Sigmoid colon (tissue), 7 donors: ENCODE results near the gene LATS1. TPM values are rescaled to one million over a fixed set of nuclear protein-coding genes. Genes with fewer than 3 reads are reported as not detected.

Experiments used
- DNase-seq: peaks from one replicate; pipeline ENCODE4 v3.0.0-alpha.2; 2019
- H3K27ac ChIP-seq, 4 donors: fragments of 200-600 bp; sonication (generic); one replicate each; pipeline ENCODE4 v1.5.1; 2016 to 2019; ENCODE audit warnings: mild to moderate bottlenecking in 1 of 4
- H3K27me3 ChIP-seq, 3 donors: fragments of 200-600 bp; sonication (generic); one replicate each; pipeline ENCODE4 v1.5.1; 2019; ENCODE audit warnings: mild to moderate bottlenecking in 1 of 3
- H3K36me3 ChIP-seq, 4 donors: fragments of 200-600 bp; sonication (generic); one replicate each; pipeline ENCODE4 v1.5.1; 2016 to 2019
- H3K4me1 ChIP-seq, 4 donors: fragments of 200-600 bp; sonication (generic); one replicate each; pipeline ENCODE4 v1.5.1; 2017 to 2019
- H3K4me3 ChIP-seq, 4 donors: fragments of 200-600 bp; sonication (generic); one replicate each; pipeline ENCODE4 v1.5.1; 2017 to 2019; ENCODE audit warnings: mild to moderate bottlenecking in 2 of 4, moderate library complexity in 1 of 4
- H3K9me3 ChIP-seq, 4 donors: fragments of 200-600 bp in 3 of 4; sonication (generic) in 3 of 4; one replicate each; pipeline versions ENCODE4 v1.5.1 to v1.6.1; 2013 to 2019
- EP300 ChIP-seq, 4 donors: sonication (generic); formaldehyde crosslinking; IDR thresholded peaks; one replicate each; pipeline ENCODE4 v1.6.1; 2017; ENCODE audit warnings: antibody characterized with exemption in 4 of 4
- POLR2A ChIP-seq, 2 donors: fragments of 450-650 bp; IDR thresholded peaks; one replicate each; pipeline ENCODE4 v1.6.1; 2016; ENCODE audit warnings: antibody characterized with exemption in 2 of 2, mild to moderate bottlenecking in 2 of 2, moderate library complexity in 2 of 2
- POLR2AphosphoS5 ChIP-seq, 4 donors: sonication (generic); formaldehyde crosslinking; IDR thresholded peaks; one replicate each; pipeline ENCODE4 v1.6.1; 2017; ENCODE audit warnings: antibody characterized with exemption in 4 of 4
- WGBS, 2 donors: extraction: QIAGEN DNeasy Blood & Tissue Kit; methylation state at CpG; one replicate each; pipeline ENCODE4 v1.1.7; 2013; 5-methylcytosine and 5-hydroxymethylcytosine counted together
- intact Hi-C: fragments of 100-400 bp; cut with DNase I; formaldehyde crosslinking; loops from one replicate; pipeline ENCODE4 v1.15.1; 2023
- polyA plus RNA-seq, 3 donors: library from polyadenylated mRNA; stranded (reverse); fragments of 200-250 nt; gene quantifications; one replicate each; pipeline ENCODE4 v1.2.3, GENCODE V29; 2013
- small RNA-seq, 3 donors: library from RNA; depleted of rRNA; stranded (forward); fragments of <200 nt; gene quantifications; one replicate each; pipeline ENCODE3, GENCODE V24; 2016
- total RNA-seq, 4 donors: library from RNA; depleted of rRNA; stranded (reverse); fragments of >200 nt; gene quantifications; one replicate each; pipeline ENCODE4 v1.1.0, GENCODE V29; 2016
- TF ChIP-seq, protein P1 (sequence below), 4 experiments: fragments of 450-650 bp in 3 of 4; fragments of 200-600 bp in 1 of 4; IDR thresholded peaks; one replicate each; pipeline ENCODE4 v1.5.1; 2016 to 2019; ENCODE audit warnings: antibody characterized with exemption in 4 of 4, mild to moderate bottlenecking in 3 of 4, moderate library complexity in 2 of 4
- donor health status: healthy with polysubstance abuse.
- donor health status: Bipolar disorder and iron deficiency.
- donor health status: healthy.

Gene LATS1
- total and polyA plus RNA-seq, 7 donors: 3.6 to 31.6 (median 23.8) TPM

DNA sequence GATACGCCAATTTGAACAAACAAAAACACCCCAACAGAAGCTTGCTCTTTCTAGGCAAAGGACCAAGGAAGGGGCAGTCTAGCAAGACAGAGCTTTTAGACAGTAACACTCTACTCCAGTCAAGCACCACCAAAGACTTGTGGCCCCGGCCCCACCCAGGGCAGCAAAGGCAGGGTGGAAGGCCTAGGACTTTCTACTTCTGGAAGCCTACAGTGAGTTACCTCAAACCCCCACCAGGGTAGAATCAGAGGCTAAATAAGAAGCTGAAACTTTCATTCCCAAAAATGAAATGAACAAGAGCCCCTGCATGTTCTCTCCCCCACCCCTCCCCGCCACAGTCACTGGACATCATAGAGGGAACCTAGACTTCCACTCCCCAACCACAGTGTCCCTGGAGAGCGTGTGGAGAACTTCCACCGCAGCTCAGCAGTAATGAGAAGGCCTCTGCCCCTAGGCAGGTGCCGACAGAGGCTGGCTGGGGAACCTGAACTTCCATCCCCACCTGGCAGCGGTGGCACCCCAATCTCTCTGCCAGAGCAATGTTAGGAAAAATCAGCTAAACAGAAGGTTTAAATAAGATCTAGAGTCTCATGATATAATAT lies 109.4 kb downstream of the LATS1 start:
- Histone ChIP-seq H3K36me3 (peaks cover 0 to 11% (median 1%) of the 10 kb centered on the region in 4 donors), H3K27ac (no peak overlapping the region), H3K4me3 (no peak overlapping the region), H3K4me1 (no peaks in the 10 kb centered on the region), H3K27me3 (no peaks in the 10 kb centered on the region), H3K9me3 (peaks cover 0 to 4% (median under 1%) of the 10 kb centered on the region in 4 donors)
- intact Hi-C loops: no loop called here
- WGBS, 2 donors: 83 to 95% methylated on average over 7 of the region's 7 CpGs
- TF ChIP-seq, protein P1, sequence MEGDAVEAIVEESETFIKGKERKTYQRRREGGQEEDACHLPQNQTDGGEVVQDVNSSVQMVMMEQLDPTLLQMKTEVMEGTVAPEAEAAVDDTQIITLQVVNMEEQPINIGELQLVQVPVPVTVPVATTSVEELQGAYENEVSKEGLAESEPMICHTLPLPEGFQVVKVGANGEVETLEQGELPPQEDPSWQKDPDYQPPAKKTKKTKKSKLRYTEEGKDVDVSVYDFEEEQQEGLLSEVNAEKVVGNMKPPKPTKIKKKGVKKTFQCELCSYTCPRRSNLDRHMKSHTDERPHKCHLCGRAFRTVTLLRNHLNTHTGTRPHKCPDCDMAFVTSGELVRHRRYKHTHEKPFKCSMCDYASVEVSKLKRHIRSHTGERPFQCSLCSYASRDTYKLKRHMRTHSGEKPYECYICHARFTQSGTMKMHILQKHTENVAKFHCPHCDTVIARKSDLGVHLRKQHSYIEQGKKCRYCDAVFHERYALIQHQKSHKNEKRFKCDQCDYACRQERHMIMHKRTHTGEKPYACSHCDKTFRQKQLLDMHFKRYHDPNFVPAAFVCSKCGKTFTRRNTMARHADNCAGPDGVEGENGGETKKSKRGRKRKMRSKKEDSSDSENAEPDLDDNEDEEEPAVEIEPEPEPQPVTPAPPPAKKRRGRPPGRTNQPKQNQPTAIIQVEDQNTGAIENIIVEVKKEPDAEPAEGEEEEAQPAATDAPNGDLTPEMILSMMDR (IDR thresholded peaks at IDR 0.05): no peak
- TF ChIP-seq POLR2A (IDR thresholded peaks at IDR 0.05): no peak
- TF ChIP-seq POLR2AphosphoS5 (IDR thresholded peaks at IDR 0.05): no peak
- no peak for TF ChIP-seq EP300 (IDR thresholded peaks at IDR 0.05)
- DNase-seq: no peak

Small RNAs within 50 kb of the gene (small RNA-seq; reads per million reads assigned to genes)
- 0 reads per million in 3 donors for gene RF00019

Other genes with a start within 250 kb of the LATS1 start
- gene ZC3H12D, start 233.1 kb downstream of the LATS1 start, total RNA-seq: 1 to 10 TPM in 3 of 4 donors, under 1 TPM in 1; 0.71 to 4.9 (median 1.2) TPM
- 1 to 10 TPM; 3.6 to 9.2 (median 8.3) TPM for gene ZC3H12D, start 233.1 kb downstream of the LATS1 start, polyA plus RNA-seq
- 10 to 100 TPM; 31.3 to 35.0 (median 31.9) TPM for gene PPIL4, start 172.1 kb downstream of the LATS1 start, total RNA-seq
- 10 to 100 TPM; 15.6 to 18.6 (median 17.6) TPM for gene PPIL4, start 172.1 kb downstream of the LATS1 start, polyA plus RNA-seq
- gene GINM1, start 151.7 kb downstream of the LATS1 start, total RNA-seq: 10 to 100 TPM; 61.6 to 82.4 (median 74.4) TPM
- gene GINM1, start 151.7 kb downstream of the LATS1 start, polyA plus RNA-seq: 10 to 100 TPM; 15.5 to 32.6 (median 27.0) TPM
- gene KATNA1, start 69.4 kb downstream of the LATS1 start, total RNA-seq: 10 to 100 TPM; 17.5 to 22.5 (median 20.6) TPM
- 10 to 100 TPM in 2 of 3 donors, 1 to 10 TPM in 1; 9.0 to 15.6 (median 11.1) TPM for gene KATNA1, start 69.4 kb downstream of the LATS1 start, polyA plus RNA-seq
- gene NUP43, start 28.4 kb upstream of the LATS1 start, total RNA-seq: 10 to 100 TPM; 18.3 to 56.3 (median 33.3) TPM
- gene NUP43, start 28.4 kb upstream of the LATS1 start, polyA plus RNA-seq: 10 to 100 TPM in 1 of 3 donors, 1 to 10 TPM in 2; 3.0 to 13.0 (median 4.2) TPM
- gene PCMT1, start 31.6 kb upstream of the LATS1 start, total RNA-seq: 100 to 1,000 TPM in 1 of 4 donors, 10 to 100 TPM in 3; 74.0 to 117 (median 96.0) TPM
- 10 to 100 TPM; 33.0 to 64.4 (median 49.0) TPM for gene PCMT1, start 31.6 kb upstream of the LATS1 start, polyA plus RNA-seq
- 10 to 100 TPM; 17.2 to 71.7 (median 21.5) TPM for gene LRP11, start 146.3 kb upstream of the LATS1 start, total RNA-seq
- gene LRP11, start 146.3 kb upstream of the LATS1 start, polyA plus RNA-seq: 10 to 100 TPM in 1 of 3 donors, 1 to 10 TPM in 2; 2.4 to 11.7 (median 3.5) TPM
- under 1 TPM in 1 of 4 donors, not detected in 3; 0.33 TPM for gene RAET1E, start 180.0 kb upstream of the LATS1 start, total RNA-seq
- gene RAET1E, start 180.0 kb upstream of the LATS1 start, polyA plus RNA-seq: under 1 TPM in 1 of 3 donors, not detected in 2; 0.15 TPM
- not detected for gene RAET1G, start 205.0 kb upstream of the LATS1 start, total RNA-seq
- gene RAET1G, start 205.0 kb upstream of the LATS1 start, polyA plus RNA-seq: under 1 TPM in 1 of 3 donors, not detected in 2; 0.23 TPM
- gene ULBP2, start 223.9 kb upstream of the LATS1 start, total RNA-seq: not detected
- under 1 TPM in 1 of 3 donors, not detected in 2; 0.34 TPM for gene ULBP2, start 223.9 kb upstream of the LATS1 start, polyA plus RNA-seq
- under 1 TPM in 1 of 4 donors, not detected in 3; 0.55 TPM for gene ULBP1, start 245.8 kb upstream of the LATS1 start, total RNA-seq
- gene ULBP1, start 245.8 kb upstream of the LATS1 start, polyA plus RNA-seq: under 1 TPM in 1 of 3 donors, not detected in 2; 0.09 TPM